Thyroid gland (tissue), 4 donors: Measurements from ENCODE around the gene GSX2. TPM values are rescaled to one million over a fixed set of nuclear protein-coding genes. Genes with fewer than 3 reads are reported as not detected.
"Not testable (repeated sequence)": the region's sequence is repeated elsewhere in the genome, so short reads cannot be mapped to it uniquely, and the experiment has no call there.

Experiments
- DNase-seq, 2 donors: peaks; one replicate each; pipeline ENCODE4 v3.0.0-alpha.2; 2019
- H3K27ac ChIP-seq, 3 donors: fragments of 200-600 bp; sonication (generic); 1 replicate in 2 of 3; 2 replicates in 1 of 3; pipeline ENCODE4 v1.5.1; 2016 to 2019; ENCODE audit warnings: mild to moderate bottlenecking in 1 of 3, moderate library complexity in 1 of 3
- H3K27me3 ChIP-seq: fragments of 200-600 bp; sonication (generic); one replicate; pipeline ENCODE4 v1.5.1; 2019
- H3K36me3 ChIP-seq, 2 donors: fragments of 200-600 bp; sonication (generic); one replicate each; pipeline ENCODE4 v1.5.1; 2016 to 2019
- H3K4me1 ChIP-seq, 2 donors: fragments of 200-600 bp; sonication (generic); one replicate each; pipeline ENCODE4 v1.5.1; 2017 to 2019
- H3K4me3 ChIP-seq, 3 donors: fragments of 200-600 bp; sonication (generic); replicated peaks in 1 of 3; 1 replicate in 2 of 3; 2 replicates in 1 of 3; pipeline ENCODE4 v1.5.1; 2016; ENCODE audit warnings: mild to moderate bottlenecking in 1 of 3
- H3K9me3 ChIP-seq: fragments of 200-600 bp; sonication (generic); one replicate; pipeline ENCODE4 v1.5.1; 2017
- CTCF ChIP-seq, 6 experiments: fragments of 200-600 bp in 3 of 6; fragments of 450-650 bp in 3 of 6; sonication (generic) in 3 of 6; IDR thresholded peaks; one replicate each; pipeline ENCODE4 v1.5.1; 2016 to 2019; ENCODE audit warnings: antibody characterized with exemption in 6 of 6, mild to moderate bottlenecking in 2 of 6, inconsistent platforms in 1 of 6, moderate library complexity in 1 of 6
- POLR2A ChIP-seq, 2 donors: fragments of 450-650 bp; IDR thresholded peaks; one replicate each; pipeline ENCODE4 v1.6.1; 2017; ENCODE audit warnings: antibody characterized with exemption in 2 of 2, mild to moderate bottlenecking in 2 of 2, moderate library complexity in 1 of 2
- WGBS, 2 donors: methylation state at CpG; one replicate each; pipeline ENCODE4 v1.1.5; 2017; 5-methylcytosine and 5-hydroxymethylcytosine counted together
- intact Hi-C: fragments of 100-400 bp; cut with DNase I; formaldehyde crosslinking; loops from one replicate; pipeline ENCODE4 v1.15.1; 2023
- total RNA-seq, 4 donors: library from RNA; depleted of rRNA; stranded (reverse); fragments of >200 nt; gene quantifications; one replicate each; pipeline ENCODE4 v1.2.3, GENCODE V29; 2016

The GSX2 gene
- total RNA-seq, 4 donors from 2014 or later = not detected

- intact Hi-C loops = loop anchor here (10.0 kb wide), 1 partner anchor 115 kb away; the partner anchor contains the start of gene PDGFRA
Observed at GRCh38 chr4:54109241-54110018, 9.5 kb downstream of the GSX2 start.

GRCh38 chr4:54110019-54110416 lies 10.1 kb downstream of the GSX2 start:
- Histone ChIP-seq H3K4me3 (no peak overlapping the region), H3K36me3 (no peaks in the 10 kb centered on the region), H3K27ac (no peak overlapping the region), H3K4me1 (peaks cover 8 to 17% of the 10 kb centered on the region in 2 donors), H3K27me3 (peaks cover 20% of the 10 kb centered on the region), H3K9me3 (no peaks in the 10 kb centered on the region)
- TF ChIP-seq POLR2A (IDR thresholded peaks at IDR 0.05) = no peak
- no peak for TF ChIP-seq CTCF (IDR thresholded peaks at IDR 0.05)
- intact Hi-C loops = no loop called here
- WGBS, 2 donors = 22 to 23% methylated on average over 10 of the region's 10 CpGs
- DNase-seq = no peak

More at GRCh38 chr4:54109241-54110018, 9.5 kb downstream of the GSX2 start:
- peaks cover 8 to 17% of the 10 kb centered on the region in 2 donors for H3K4me1 ChIP-seq
- 12 to 14% methylated on average over 43 to 44 of the region's 51 CpGs for WGBS, 2 donors
- H3K9me3 ChIP-seq = no peaks in the 10 kb centered on the region
- H3K4me3 ChIP-seq = no peak overlapping the region
- H3K27ac ChIP-seq = no peak overlapping the region
- H3K27me3 ChIP-seq = peaks cover 20% of the 10 kb centered on the region
- H3K36me3 ChIP-seq = no peaks in the 10 kb centered on the region
- DNase-seq = no peak
- no peak for TF ChIP-seq CTCF (IDR thresholded peaks at IDR 0.05)
- no peak for TF ChIP-seq POLR2A (IDR thresholded peaks at IDR 0.05)

GRCh38 chr4:54113206-54113605 lies 13.2 kb downstream of the GSX2 start:
- H3K9me3 ChIP-seq, DNase-seq, H3K27ac ChIP-seq, H3K4me3 ChIP-seq, H3K36me3 ChIP-seq, intact Hi-C loops: not testable (repeated sequence)
- Histone ChIP-seq H3K27me3 (peaks cover 20% of the 10 kb centered on the region), H3K4me1 (peaks cover 8 to 17% of the 10 kb centered on the region in 2 donors)
- 87 to 100% methylated on average over 1 of the region's 1 CpG for WGBS, 2 donors

GRCh38 chr4:54116246-54116645 lies 16.3 kb downstream of the GSX2 start:
- whole genome bisulfite sequencing, 2 donors = 84 to 93% methylated on average over 6 of the region's 6 CpGs
- H3K9me3 ChIP-seq, H3K4me1 ChIP-seq, H3K36me3 ChIP-seq, H3K27me3 ChIP-seq, intact Hi-C loops, DNase-seq, H3K4me3 ChIP-seq, H3K27ac ChIP-seq: not testable (repeated sequence)

GRCh38 chr4:54118850-54119589 lies 19.1 kb downstream of the GSX2 start:
- no peak for TF ChIP-seq POLR2A (IDR thresholded peaks at IDR 0.05)
- TF ChIP-seq CTCF (IDR thresholded peaks at IDR 0.05) = no peak
- Histone ChIP-seq H3K4me3 (no peak overlapping the region), H3K36me3 (no peaks in the 10 kb centered on the region), H3K27me3 (no peaks in the 10 kb centered on the region), H3K9me3 (no peaks in the 10 kb centered on the region), H3K27ac (no peak overlapping the region), H3K4me1 (no peaks in the 10 kb centered on the region)
- DNase-seq = no peak
- intact Hi-C loops = no loop called here
- WGBS, 2 donors = 60 to 63% methylated on average over 5 of the region's 5 CpGs

GRCh38 chr4:54120518-54120917 lies 20.6 kb downstream of the GSX2 start:
- no peaks in the 10 kb centered on the region for H3K27me3 ChIP-seq
- H3K9me3 ChIP-seq = no peaks in the 10 kb centered on the region
- no peak overlapping the region for H3K27ac ChIP-seq
- no peaks in the 10 kb centered on the region for H3K36me3 ChIP-seq
- no peak for TF ChIP-seq CTCF (IDR thresholded peaks at IDR 0.05)
- TF ChIP-seq POLR2A (IDR thresholded peaks at IDR 0.05) = no peak
- intact Hi-C loops = no loop called here
- no peak overlapping the region for H3K4me3 ChIP-seq
- H3K4me1 ChIP-seq = no peaks in the 10 kb centered on the region
- no peak for DNase-seq
